Activated CD4-positive, alpha-beta T cell treated with anti-CD3 and anti-CD28 coated beads for 1 hour (primary cell): ENCODE measurements around the gene EXOSC7.

Source experiments
- DNase-seq: peaks from one replicate; pipeline ENCODE4 v3.0.0-alpha.2; 2020

Gene EXOSC7

GRCh38 chr3:45056608-45057301, 80.7 kb downstream of the EXOSC7 start:
- DNase-seq = no peak

- no peak for DNase-seq
Observed at GRCh38 chr3:45057557-45057956, 81.5 kb downstream of the EXOSC7 start.

GRCh38 chr3:45059132-45059531, 83.1 kb downstream of the EXOSC7 start:
- DNase-seq = no peak

- no peak for DNase-seq
Observed at GRCh38 chr3:45060165-45060892, 84.3 kb downstream of the EXOSC7 start.
